CD4-positive, alpha-beta T cell (primary cell): ENCODE results near the gene EMC7. TPM values are rescaled to one million over a fixed set of nuclear protein-coding genes. Genes with fewer than 3 reads are reported as not detected.

Experiments used
- ATAC-seq: fragments of 200-7000 bp; cut with Tn5 transposase; one replicate; pipeline ENCODE4 v1.10.0; 2022; ENCODE audit warnings: mild to moderate bottlenecking; ENCODE audit not compliant: poor library complexity
- CTCF ChIA-PET: fragments of 350-600 bp; sonication (Branson Sonifier 250); formaldehyde crosslinking; loops from one replicate; lab custom pipeline; 2021; ENCODE audit warnings: antibody characterized with exemption, inconsistent platforms; lab: Charles Lee
- POLR2A ChIA-PET: fragments of 350-600 bp; sonication (Branson Sonifier 250); formaldehyde crosslinking; loops from one replicate; lab custom pipeline; 2021; ENCODE audit warnings: antibody characterized with exemption, inconsistent platforms; lab: Charles Lee
- DNase-seq, 14 experiments: peaks; one replicate each; pipeline ENCODE4 v3.0.0-alpha.2; 2013 to 2020; ENCODE audit warnings: mixed read lengths in 2 of 14
- H3K27ac ChIP-seq, 2 donors: one replicate each; pipeline versions ENCODE4 v1.5.1 to v1.7.0; 2013; ENCODE audit warnings: low read length in 2 of 2, low read depth in 1 of 2, mild to moderate bottlenecking in 1 of 2
- H3K27me3 ChIP-seq, 2 experiments: 1 replicate in 1 of 2; 2 replicates in 1 of 2; pipeline versions ENCODE4 v1.6.1 to v1.7.0; 2013; ENCODE audit warnings: low read length in 2 of 2, control low read depth in 1 of 2, mild to moderate bottlenecking in 1 of 2, moderate library complexity in 1 of 2; ENCODE audit not compliant: insufficient read depth in 2 of 2, control insufficient read depth in 1 of 2
- H3K36me3 ChIP-seq: one replicate; pipeline ENCODE4 v1.6.1; 2013; ENCODE audit warnings: low read length, control low read depth; ENCODE audit not compliant: insufficient read depth
- H3K4me1 ChIP-seq: one replicate; pipeline ENCODE4 v1.6.1; 2013; ENCODE audit warnings: low read length, control low read depth; ENCODE audit not compliant: insufficient read depth
- H3K4me3 ChIP-seq: one replicate; pipeline ENCODE4 v1.5.1; 2013; ENCODE audit warnings: mild to moderate bottlenecking, low read length, moderate library complexity
- H3K9me3 ChIP-seq, 2 experiments: 1 replicate in 1 of 2; 2 replicates in 1 of 2; pipeline versions ENCODE4 v1.6.1 to v1.7.0; 2013; ENCODE audit warnings: low read length in 2 of 2, mild to moderate bottlenecking in 2 of 2, control low read depth in 1 of 2, moderate library complexity in 1 of 2; ENCODE audit not compliant: control insufficient read depth in 1 of 2, insufficient read depth in 1 of 2
- H3K27ac Mint-ChIP-seq: one replicate; pipeline ENCODE4 v1.8.0; 2020; ENCODE audit warnings: mixed read lengths
- H3K27me3 Mint-ChIP-seq: one replicate; pipeline ENCODE4 v1.8.0; 2021; ENCODE audit warnings: mixed read lengths
- H3K36me3 Mint-ChIP-seq: one replicate; pipeline ENCODE4 v1.8.0; 2021; ENCODE audit warnings: low read depth, mixed read lengths
- H3K4me1 Mint-ChIP-seq: one replicate; pipeline ENCODE4 v1.8.0; 2021; ENCODE audit warnings: low read depth, mixed read lengths
- H3K4me3 Mint-ChIP-seq: one replicate; pipeline ENCODE4 v1.8.0; 2020; ENCODE audit warnings: mild to moderate bottlenecking, mixed read lengths
- H3K9me3 Mint-ChIP-seq: one replicate; pipeline ENCODE4 v1.8.0; 2020; ENCODE audit warnings: mixed read lengths
- intact Hi-C, 2 experiments: fragments of 100-400 bp; cut with DNase I in 1 of 2; cut with micrococcal nuclease in 1 of 2; formaldehyde crosslinking; loops; one replicate each; pipeline versions ENCODE4 v1.15.1 to v1.9.0; 2023 to 2025; cut with DNase I, micrococcal nuclease
- total RNA-seq, 174 experiments: library from RNA in 2 of 174; stranded (reverse) in 2 of 174; gene quantifications; one replicate each; pipeline ENCODE4 v1.2.3 and lab custom pipeline; 2021 to 2026
- TF ChIP-seq, protein P1 (sequence below): fragments of 200-600 bp; IDR thresholded peaks from one replicate; pipeline ENCODE4 v1.8.0; 2022; ENCODE audit warnings: antibody characterized with exemption, mild to moderate bottlenecking

EMC7 gene
- total RNA-seq, 2 experiments from 2014 or later = 54.0 to 54.6 TPM

DNA sequence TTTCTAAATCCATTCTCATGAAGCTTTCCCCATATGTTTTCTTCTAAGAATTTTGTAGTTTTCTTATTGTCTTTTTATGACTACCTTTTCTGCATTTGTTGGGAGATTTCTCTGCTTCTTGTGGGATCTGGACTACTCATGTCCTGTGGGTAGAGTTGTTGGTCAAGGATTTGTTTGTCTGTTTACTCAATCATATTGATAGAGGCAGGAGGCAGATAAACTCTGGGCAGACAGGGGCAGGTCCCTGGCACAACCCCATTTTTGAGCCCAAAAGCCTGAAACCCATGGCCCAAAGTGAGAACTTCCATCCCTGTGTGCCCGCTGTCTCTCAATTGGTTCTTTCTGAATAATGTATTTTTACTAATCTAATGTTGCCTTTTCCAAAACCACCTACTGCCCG lies 12.6 kb upstream of the EMC7 start:
- Mint-ChIP-seq H3K9me3 (no peaks in the 10 kb centered on the region), H3K27ac (no peak overlapping the region), H3K36me3 (no peaks in the 10 kb centered on the region), H3K27me3 (peaks cover 21% of the 10 kb centered on the region), H3K4me3 (no peak overlapping the region), H3K4me1 (no peaks in the 10 kb centered on the region)
- intact Hi-C loops = loop anchor here in 1 of 2 experiments (5.0 kb wide), 1 partner anchor 473 kb away; no protein-coding TSS in a partner anchor
- Histone ChIP-seq H3K9me3 (no peaks in the 10 kb centered on the region), H3K4me1 (no peaks in the 10 kb centered on the region), H3K4me3 (no peak overlapping the region), H3K27ac (no peak overlapping the region), H3K27me3 (peaks cover 4 to 13% of the 10 kb centered on the region in 2 experiments), H3K36me3 (no peaks in the 10 kb centered on the region)
- no peak for ATAC-seq
- DNase-seq = no peak
- TF ChIP-seq, protein P1, sequence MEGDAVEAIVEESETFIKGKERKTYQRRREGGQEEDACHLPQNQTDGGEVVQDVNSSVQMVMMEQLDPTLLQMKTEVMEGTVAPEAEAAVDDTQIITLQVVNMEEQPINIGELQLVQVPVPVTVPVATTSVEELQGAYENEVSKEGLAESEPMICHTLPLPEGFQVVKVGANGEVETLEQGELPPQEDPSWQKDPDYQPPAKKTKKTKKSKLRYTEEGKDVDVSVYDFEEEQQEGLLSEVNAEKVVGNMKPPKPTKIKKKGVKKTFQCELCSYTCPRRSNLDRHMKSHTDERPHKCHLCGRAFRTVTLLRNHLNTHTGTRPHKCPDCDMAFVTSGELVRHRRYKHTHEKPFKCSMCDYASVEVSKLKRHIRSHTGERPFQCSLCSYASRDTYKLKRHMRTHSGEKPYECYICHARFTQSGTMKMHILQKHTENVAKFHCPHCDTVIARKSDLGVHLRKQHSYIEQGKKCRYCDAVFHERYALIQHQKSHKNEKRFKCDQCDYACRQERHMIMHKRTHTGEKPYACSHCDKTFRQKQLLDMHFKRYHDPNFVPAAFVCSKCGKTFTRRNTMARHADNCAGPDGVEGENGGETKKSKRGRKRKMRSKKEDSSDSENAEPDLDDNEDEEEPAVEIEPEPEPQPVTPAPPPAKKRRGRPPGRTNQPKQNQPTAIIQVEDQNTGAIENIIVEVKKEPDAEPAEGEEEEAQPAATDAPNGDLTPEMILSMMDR = no peak
- ChIA-PET POLR2A (no interaction called here), CTCF (interaction anchor here (1.1 kb wide), 1 partner anchor 15 kb away, joined by 3 read pairs; no protein-coding TSS in a partner anchor)

DNA sequence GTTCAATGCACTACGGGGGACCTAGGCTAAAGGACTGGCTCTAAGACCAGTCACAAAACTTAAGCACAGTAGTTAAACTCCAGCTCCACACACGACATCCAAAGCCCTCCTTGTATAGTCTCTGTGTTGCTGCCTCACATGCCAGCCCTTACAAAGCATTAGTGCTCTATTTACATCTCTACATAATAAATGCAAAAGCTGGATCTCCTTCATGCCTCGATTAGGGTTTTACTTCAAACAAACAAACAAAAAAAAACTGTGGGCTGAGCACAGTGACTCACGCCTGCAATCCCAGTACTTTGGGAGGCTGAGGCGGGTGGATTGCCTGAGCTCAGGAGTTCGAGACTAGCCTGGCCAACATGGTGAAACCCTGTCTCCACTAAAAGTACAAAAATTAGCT lies 9.8 kb upstream of the EMC7 start:
- POLR2A ChIA-PET = interaction anchor here (0.7 kb wide), 1 partner anchor 38 kb away, joined by 3 read pairs; no protein-coding TSS in a partner anchor
- no peaks in the 10 kb centered on the region for H3K36me3 ChIP-seq
- no peak overlapping the region for H3K27ac Mint-ChIP-seq
- H3K9me3 ChIP-seq = no peaks in the 10 kb centered on the region
- intact Hi-C loops = loop anchor here in 1 of 2 experiments (5.0 kb wide), 1 partner anchor 476 kb away; no protein-coding TSS in a partner anchor
- peaks cover 4% of the 10 kb centered on the region for H3K27me3 Mint-ChIP-seq
- no peak for ATAC-seq
- H3K27ac ChIP-seq = no peak overlapping the region
- TF ChIP-seq, protein P1 = no peak
- no peak overlapping the region for H3K4me3 ChIP-seq
- H3K36me3 Mint-ChIP-seq = no peaks in the 10 kb centered on the region
- H3K9me3 Mint-ChIP-seq = peaks cover under 1% of the 10 kb centered on the region
- no peaks in the 10 kb centered on the region for H3K4me1 ChIP-seq
- DNase-seq = no peak
- no peak overlapping the region for H3K4me3 Mint-ChIP-seq
- H3K4me1 Mint-ChIP-seq = no peaks in the 10 kb centered on the region
- peaks cover 0 to 4% of the 10 kb centered on the region in 2 experiments for H3K27me3 ChIP-seq
- CTCF ChIA-PET = interaction anchor here (2.8 kb wide), 1 partner anchor 98 kb away, joined by 20 read pairs; the partner anchor contains the start of gene KATNBL1

DNA sequence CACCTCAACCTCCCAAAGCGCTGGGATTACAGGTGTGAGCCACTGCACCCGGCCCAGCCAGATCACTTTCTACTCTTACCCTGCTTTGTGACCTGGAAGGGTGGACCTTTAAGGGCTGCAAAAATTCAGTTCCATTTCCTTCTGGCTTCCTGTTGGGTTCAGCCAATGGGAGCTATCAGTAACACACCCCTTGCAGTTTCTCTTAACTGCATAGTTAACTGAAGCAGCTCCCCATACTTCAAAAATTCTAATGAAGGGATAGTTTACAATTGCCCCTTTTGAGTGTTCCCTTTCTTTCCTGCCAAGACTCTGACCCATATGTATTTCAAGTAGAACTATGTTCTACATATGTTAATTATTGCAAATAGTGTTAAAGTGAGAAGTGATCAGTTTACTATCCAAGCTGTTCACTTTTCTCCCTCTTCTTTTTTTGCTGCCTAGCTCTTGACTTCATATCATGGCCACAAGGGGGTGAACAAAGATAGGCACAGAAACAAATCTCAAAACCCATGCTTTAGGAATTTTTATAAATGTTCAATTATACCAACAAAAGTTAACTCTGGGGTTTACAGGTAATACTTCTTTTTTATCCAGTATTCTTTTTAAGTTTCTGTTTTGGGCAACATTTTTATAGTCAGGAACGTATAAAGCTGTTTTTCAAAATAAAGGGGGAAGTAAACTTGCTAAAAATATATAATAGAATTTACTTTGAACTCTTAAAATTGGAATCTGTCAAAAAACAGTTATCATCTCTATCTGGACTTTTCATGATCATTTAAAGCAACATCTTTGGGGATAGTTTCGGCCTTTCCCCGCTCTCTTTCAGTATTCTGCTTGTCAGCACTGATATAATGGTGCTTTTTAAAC lies 8.4 kb upstream of the EMC7 start:
- H3K36me3 ChIP-seq = no peaks in the 10 kb centered on the region
- H3K27me3 ChIP-seq = no peaks in the 10 kb centered on the region
- Mint-ChIP-seq H3K36me3 (peaks cover 3% of the 10 kb centered on the region), H3K4me3 (no peak overlapping the region), H3K27ac (no peak overlapping the region), H3K27me3 (no peaks in the 10 kb centered on the region), H3K9me3 (peaks cover 4% of the 10 kb centered on the region), H3K4me1 (no peaks in the 10 kb centered on the region)
- no peaks in the 10 kb centered on the region for H3K4me1 ChIP-seq
- ChIA-PET POLR2A (interaction anchor here (0.6 to 1.4 kb wide), 4 partner anchors 9 to 257 kb away, joined by 3 to 5 read pairs (median 3); partner anchors contain the start of genes EMC7, KATNBL1 and LPCAT4), CTCF (interaction anchor here (0.9 to 2.8 kb wide), 2 partner anchors 99 to 257 kb away, joined by 3 to 20 read pairs; partner anchors contain the start of genes KATNBL1 and LPCAT4)
- DNase-seq = peak in 3 of 14 experiments; percentile 29 to 48 (median 44)
- no peak overlapping the region for H3K4me3 ChIP-seq
- no peak overlapping the region for H3K27ac ChIP-seq
- H3K9me3 ChIP-seq = no peaks in the 10 kb centered on the region
- TF ChIP-seq, protein P1 = peak; percentile 31
- intact Hi-C loops = loop anchor here in 1 of 2 experiments (5.0 kb wide), 1 partner anchor 477 kb away; no protein-coding TSS in a partner anchor
- peak; percentile 24 for ATAC-seq
